SKM-1 (cell line): ENCODE data around the gene ITSN1.
"Not testable (repeated sequence)": the region's sequence is repeated elsewhere in the genome, so short reads cannot be mapped to it uniquely, and the experiment has no call there.

Source experiments
- DNase-seq: peaks from one replicate; lab custom pipeline; 2025; ENCODE audit not compliant: unreplicated experiment; lab: John Stamatoyannopoulos, UW

ITSN1 gene

DNA sequence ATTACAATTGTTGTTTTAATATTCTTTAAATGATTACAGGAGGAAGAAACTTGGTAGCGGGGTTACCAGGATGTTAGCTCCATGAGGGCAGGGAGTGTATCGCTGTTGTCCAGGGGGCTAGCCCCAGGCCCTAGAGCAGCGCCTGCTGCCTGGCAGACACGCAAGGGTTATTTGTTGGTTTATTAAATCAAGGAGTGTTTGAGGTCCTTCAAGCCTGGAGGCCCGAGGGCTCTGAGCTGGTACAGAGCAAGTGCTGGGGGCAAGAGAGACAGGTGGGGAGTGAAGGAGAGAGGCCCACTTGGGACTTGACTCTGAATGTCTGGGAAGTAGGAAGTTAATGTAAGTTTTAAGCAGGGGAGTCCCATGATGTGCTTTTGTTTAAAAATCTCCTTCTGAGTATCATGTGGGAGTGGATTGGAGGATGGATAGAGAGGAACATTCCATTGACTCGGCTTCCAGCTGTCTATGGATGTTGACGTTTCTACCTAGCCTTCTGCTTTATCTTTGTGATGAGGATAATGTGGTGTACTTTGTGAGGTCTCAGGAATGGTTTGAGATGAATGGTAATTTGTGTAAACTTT lies 8.7 kb downstream of the ITSN1 start:
- no peak for DNase-seq

DNA sequence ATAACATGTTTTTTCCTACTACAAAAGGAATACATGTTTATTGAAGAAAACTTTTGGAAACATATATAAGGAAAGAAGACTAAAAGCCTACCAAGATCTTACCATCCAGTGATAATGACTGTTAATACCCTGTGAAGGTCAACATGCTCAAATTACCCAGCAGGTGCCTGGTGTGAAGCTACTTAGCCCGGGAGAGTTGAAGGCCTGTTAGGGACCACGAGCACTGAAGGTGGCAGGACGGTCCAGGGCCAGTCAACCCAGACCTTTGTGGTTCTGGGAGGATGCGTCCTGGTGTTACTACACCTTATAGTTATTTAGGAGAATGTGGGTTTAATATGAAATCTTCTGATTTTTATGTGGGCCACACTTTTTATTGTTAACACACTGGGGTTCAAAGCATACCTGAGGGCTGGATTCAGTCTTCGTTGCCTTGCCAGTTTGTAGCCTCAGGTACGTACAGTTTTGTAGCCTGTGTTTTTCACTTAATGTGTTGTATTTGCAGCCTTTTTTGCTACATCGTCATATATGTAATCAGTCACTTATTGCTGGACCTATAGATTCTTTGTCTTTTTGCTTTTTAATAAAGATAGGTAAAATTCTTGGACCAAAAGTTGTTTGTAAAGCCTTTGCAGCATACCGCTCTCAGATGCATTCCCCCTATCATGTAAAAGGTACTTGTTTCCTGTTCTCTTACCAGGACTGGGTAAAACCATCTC lies 9.8 kb downstream of the ITSN1 start:
- no peak for DNase-seq

DNA sequence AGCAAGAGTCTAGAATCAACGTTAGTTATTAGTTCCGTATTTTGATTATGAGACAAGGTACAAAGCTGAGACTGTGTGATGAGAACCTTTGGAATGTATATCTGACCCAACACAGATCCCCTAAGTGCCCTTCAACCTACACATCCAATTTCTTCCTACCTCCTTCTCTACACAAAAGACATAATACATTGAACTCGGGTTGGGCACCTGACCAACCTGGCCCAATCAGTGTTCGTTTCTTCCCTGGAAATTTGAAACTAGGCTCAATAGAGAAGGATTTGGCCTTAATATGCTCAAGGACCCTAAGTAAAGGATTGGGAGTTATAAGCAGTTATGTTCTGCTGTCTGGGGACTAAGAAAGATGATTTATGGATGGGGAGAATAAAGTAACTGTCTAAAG lies 12.1 kb downstream of the ITSN1 start:
- no peak for DNase-seq

DNA sequence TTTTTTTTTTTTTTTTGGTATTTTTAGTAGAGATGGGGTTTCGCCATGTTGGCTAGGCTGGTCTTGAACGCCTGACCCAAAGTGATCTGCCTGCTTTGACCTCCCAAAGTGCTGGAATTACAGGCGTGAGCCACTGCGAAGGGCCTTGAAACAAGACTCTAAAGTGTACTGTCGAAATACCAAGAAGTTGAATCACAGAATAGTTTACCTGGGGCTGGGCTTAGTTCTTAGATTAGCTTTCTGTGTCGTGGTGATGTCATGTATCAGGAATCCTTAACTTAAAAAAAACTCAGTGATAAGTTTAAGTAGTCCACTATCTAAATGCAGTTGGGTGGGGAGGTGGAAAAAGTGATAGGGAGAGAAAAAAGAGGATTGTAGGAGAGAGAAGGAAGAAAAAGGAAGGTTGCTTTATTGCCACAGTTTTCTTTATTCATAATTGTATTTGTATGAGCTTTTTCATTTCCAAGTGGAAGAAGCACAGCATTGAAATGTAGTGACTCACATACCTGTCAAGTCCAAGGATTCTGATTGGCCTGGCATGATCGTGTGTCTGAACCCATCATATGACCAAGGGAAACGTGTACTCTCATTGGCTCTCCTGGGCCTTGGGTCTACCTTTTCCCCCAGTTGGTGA lies 13.4 kb downstream of the ITSN1 start:
- DNase-seq: no peak

DNA sequence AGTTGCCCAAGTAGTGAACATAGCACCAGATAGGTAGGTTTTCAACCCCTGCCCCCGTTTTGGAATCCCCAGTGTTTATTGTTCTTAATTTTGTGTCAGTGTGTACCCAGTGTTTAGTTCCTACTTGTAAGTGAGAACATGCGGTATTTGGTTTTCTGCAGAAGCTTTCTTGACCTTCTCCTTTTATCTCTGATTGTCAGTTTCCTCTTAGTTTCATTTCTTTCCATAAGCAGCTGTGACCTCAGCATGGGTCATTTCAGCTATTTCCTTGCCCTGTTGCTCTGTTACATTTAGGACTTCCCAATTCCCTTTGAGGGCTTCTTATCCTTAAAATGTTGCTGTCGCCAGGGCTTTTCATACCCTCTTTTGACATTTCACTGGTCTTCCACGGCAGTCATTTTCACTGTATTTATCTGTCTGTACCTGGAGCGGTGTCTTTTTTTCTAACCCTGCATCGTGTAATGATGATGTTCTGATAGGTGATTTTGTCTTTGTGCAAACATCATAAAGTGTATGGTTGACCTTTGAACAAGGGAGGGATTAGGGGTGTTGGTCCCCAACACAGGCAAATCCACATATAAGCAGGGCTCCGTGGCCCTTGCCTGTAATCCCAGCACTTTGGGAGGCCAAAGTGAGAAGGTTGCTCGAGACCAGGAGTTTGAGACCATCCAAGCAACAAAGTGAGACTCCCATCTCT lies 15.0 kb downstream of the ITSN1 start:
- peak; percentile 35 for DNase-seq

DNA sequence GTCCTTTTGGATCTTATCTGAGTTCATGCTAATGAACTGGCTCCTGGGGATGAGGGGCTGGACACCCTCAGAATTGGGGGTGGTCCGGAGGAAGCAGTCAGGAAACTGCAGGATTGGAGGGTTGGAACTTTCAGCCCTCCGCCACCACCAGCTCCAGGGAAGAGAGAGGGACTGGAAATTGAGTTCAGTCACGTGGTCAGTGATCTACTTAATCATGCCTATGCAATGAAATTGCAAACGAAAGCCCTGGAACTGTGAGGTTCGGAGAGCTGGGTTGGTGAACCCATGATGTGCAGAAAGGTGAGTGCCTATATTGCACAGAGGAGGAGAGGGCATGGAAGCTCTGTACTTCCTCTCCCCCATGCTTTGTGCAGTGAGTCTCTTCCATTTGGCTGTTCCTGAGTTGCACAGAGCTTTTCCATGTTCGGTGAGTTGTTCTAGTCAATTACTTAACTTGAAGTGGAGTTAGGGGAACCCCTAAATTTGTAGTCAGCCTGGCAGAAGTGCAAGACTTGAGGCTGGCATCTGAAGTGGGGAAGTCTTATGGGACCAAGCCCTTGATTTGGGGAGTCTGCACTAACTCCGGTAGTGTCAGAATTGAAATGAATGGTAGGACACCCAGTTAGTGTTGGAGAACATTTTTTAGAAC lies 16.7 kb downstream of the ITSN1 start:
- DNase-seq: no peak

DNA sequence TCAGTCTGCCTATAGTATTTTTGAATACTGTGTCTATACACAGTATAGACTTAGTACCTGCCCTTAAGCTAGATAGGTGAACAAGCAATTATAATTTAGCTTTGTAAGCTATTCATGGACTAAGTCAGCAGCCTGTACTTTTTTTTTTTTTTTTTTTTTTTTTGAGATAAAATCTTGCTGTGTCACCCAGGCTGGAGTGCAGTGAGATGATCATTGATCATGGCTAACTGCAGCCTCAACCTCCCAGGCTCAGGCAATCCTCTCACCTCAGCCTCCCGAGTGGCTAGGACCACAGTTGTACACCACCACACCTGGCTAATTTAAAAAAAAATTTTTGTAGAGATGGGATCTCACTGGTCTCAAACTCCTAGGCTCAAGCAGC lies 17.3 kb downstream of the ITSN1 start:
- DNase-seq: no peak

DNA sequence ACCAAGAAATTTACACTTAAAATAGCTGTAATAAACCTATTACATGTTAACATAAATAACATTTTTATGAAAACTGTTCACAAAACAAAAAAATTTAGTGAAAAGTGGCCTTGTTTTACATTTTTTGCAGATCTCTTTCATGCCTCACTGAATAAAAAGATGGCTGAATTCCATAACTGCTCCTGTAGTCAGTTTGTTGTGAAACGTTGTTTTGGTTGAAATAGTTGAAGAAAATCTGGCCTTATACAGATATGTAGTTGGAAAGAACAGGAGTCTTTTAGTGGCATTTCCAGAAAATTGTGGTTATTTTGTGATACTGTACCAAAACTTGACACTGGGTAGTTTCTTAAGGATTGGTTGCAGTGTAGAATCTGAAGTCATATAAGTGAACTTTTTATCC lies 18.1 kb downstream of the ITSN1 start:
- no peak for DNase-seq

DNA sequence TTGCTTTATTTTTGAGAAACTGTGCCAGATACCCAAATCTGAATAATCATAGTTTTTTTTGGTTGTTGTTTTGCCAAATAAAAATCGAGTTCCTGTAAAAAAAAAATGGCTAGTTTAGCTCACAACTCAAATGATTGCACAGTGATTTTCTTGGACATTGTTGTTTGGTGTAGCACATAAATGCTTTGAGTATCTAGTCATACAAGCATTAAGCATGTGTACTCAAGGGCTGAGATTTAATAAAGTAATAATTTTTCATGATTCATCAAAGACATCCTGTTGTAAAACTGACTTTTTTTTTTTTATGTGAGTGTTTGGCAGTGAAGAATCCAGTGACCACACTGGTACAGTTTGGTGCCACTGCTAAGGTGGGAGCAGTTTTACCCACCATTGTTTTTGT lies 18.8 kb downstream of the ITSN1 start:
- no peak for DNase-seq

DNA sequence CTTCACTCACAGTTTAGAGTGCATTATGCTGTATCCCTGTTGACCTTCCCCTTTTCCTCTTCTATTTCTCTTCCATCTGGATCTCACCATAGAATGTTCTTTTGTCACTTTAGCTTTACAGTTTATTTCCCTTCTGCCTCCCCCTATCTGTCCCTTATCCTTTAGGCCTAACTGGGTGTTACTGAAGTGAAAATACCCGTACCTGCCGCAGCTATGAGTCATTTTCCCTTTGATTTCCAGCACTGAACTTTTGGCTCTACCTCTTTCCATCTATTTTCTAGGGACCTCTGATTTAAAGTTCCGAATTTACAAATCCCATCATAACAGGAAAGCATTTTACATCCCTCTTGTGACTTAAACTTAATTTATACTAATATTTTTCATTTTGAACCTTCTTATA lies 19.7 kb downstream of the ITSN1 start:
- DNase-seq: no peak

DNA sequence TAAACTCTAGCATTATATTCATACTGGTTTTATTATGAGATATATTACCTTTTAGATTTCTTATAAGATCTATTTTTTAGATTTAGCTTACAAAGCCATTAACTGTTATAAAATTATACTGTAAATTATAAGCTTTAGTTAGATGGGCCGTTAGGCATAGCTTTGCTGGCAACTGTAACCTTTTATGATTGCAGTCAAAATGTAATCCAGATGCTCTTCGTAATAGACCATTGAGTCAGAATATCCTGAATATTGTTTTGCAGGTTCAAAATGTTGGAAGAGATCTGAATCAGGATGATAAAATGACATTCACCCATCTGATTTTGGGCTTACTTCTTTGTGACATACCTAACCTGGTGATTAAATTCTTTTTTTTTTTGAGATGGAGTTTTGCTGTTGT lies 20.9 kb downstream of the ITSN1 start:
- no peak for DNase-seq

DNA sequence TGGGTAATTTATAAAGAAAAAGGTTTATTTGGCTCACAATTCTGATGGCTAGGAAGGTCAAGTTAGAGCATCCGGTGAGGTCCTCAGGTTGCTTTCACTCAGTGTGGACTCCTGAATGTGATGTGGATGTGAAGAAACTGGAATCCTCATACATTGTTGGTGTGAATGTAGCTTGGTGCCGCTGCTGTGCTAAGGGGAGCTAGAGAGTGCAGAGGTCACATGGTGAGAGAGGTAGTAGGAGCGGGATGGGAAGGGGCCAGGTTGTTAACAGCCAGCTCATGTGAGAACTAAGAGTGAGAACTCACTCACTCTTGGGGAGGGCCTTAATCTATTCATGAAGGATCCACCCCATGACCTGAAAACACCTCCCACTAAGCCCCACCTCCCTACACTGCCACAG lies 21.8 kb downstream of the ITSN1 start:
- no peak for DNase-seq

DNA sequence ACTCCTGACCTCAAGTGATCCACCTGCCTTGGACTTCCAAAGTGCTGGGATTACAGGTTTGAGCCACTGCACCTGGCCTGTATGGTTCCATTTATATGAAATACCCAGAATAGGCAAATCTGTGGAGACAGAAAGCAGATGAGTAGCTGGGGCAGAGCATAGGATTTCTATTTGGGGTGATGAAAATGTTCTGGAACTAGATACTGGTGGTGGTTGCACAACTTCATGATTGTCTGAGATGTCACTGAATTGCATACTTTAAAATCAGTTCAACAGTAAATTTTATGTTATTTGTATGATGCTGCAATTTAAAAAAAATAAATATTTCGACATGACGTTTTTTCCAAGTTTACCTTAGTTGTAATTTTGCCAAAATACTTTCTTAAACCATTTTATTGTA lies 23.9 kb downstream of the ITSN1 start:
- DNase-seq: no peak

DNA sequence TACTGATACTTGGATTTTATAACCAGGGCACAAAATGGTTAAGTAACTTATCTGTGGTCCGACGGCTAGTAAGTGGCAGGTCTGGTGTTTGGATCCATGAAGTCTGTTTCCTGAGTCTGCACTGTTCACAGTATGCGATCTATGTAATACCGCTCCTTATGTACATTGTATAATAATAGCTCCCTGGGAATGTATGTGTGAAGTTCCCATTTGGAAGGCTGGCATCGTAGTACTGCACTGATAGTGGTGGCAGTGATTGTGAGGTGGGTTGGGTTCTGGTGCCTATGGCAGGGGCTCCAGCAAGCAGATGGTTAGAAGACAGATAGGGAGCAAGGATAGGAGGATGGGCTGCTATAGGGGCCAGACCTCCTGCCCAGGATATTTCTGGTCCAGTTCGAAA lies 25.3 kb downstream of the ITSN1 start:
- no peak for DNase-seq

DNA sequence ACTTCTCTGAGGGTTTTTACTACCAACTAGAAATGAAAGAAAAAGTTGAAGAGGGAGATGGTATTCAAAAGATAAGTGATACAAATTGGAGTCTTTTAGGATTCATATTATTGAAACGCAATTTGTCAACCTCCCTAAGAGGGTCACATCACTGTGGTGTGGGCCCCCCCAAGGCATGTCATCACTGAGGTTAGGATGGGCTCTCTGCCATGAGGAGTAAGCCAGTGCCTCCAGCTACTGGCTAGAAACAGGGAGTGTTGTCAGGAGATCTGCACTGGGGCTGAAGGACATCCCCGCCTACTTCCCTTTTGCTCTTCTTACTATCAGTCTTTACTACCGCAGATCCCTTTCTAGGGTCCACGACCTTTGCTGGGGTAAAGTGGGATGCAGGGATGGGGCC lies 25.9 kb downstream of the ITSN1 start:
- DNase-seq: no peak

DNA sequence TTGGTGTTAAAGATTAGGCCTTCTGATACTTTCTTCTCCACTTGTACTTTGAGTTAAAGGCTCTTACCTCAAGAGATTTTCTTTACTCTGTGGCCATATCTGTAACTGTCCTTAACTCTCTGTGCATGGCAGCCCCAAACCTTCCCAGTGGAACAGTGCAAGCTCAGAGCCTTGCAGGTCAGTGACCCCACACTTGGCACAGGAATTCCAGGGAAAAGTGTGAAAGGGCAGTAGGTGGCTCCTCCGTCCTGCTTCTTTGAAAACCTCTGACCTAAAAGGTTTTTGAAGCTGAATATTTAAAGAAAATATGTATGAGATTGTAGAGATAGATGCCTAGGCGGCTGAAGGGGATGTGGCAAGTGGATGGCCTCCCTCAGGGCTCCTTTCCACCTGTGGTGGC lies 26.3 kb downstream of the ITSN1 start:
- no peak for DNase-seq

DNA sequence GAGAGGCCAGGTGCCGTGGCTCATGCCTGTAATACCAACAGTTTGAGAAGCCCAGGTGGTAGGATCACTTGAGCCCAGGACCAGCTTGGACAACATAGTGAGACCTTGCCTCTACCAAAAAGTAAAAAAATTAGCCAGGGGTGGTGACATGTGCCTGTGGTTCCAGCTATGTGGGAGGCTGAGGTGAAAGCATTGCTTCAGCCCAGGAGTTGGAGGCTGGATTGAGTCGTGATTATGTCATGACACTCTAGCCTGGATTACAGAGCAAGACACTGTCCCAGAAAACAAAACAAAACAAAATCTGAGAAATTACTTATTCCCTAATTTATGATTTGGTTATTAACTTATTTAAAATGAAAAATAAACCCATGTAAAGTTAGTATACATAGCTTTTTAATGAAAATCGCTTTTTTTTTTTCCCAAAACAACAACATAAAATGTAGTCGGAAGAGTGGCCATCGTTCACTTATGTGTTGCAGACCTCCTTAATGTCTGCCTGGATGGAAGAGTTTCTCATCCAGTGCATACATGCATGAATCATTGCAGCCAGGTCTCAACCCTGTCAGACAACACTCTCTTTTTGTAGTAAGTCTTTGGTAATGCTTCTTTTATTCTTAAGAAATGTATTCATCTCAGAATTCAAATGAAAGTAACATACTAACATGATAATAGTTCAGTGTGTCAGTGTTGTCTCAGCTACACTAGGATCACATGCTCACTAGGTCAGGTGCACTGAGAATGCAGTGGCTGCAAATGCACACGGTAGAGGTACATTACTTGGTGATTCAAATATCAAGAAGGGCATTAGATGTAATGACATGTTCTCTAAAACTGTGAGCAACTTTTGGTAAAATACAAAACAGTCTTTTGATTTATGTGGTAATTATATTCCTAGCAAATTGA lies 28.0 kb downstream of the ITSN1 start:
- no peak for DNase-seq

DNA sequence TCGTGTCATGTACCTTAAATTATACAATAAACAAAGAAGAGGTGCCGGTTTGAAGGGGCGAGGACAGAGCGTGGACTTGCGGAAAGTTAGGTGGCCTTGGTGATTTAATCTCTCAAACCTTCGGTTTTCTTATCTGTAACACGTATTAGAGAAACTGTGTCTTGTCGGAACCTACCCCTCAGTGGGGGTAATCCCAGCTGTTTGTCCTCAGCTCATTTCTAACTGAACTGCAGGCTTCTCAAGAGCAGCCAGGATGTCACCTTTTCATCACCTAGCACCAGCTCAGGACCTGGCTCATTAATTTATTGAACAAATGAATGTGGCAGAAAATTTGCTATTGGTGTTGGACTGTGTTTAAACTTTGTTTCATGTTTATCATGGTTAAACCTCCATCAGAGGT lies 31.2 kb downstream of the ITSN1 start:
- DNase-seq: no peak

DNA sequence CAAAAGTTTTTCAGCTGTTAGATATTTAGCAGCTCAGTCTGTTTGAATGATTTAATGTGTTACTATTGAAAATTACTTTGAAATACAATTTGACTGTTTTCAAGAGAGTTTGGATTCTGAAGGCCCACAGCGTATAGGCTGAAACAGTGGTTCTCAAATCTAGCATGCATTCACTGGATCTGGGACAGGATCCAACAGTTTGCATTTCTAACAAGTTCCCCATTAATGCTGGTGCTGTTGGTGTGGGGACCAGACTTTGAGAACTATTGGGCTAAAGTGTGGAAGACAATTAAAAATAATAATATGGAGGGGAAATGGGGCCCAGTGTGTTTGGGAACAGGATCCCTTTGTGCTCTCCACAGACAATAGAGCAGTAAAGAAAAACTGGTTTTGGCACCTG lies 31.9 kb downstream of the ITSN1 start:
- no peak for DNase-seq

DNA sequence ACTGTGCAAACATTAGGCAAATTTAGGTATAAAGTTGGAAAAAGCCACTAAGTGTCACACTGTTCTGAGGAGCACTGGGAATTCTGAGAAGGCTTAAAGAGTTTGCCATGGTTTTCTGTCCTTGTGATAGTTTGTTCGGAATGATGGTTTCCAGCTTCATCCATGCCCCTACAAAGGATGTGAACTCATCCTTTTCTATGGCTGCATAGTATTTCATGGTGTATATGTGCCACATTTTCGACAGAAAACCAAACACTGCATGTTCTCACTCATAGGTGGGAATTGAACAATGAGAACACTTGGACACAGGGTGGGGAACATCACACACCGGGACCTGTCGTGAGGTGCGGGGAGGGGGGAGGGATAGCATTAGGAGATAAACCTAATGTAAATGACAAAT lies 34.4 kb downstream of the ITSN1 start:
- not testable (repeated sequence) for DNase-seq

DNA sequence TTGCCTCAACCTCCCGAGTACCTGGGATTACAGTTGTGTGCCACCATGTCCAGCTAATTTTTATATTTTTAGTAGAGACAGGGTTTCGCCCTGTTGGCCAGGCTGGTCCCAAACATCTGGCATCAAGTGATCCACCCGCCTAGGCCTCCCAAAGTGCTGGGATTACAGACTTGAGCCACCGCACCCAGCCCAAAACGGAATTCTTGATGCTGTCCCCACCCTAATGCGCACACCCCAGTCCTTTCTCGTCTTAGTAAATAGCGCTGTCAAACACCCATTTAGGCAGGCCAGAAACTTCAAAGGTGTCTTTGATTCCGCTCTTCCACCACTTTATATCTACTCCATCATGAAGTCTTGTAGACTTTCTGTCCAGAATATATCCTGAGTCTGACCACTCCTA lies 35.1 kb downstream of the ITSN1 start:
- DNase-seq: no peak
